ENCODE measurements around the gene GNL1.

- no peak for TF ChIP-seq POLR2A (IDR thresholded peaks at IDR 0.05; ENCODE audit: low read length)
- no peak for TF ChIP-seq GATA1 (IDR thresholded peaks at IDR 0.05; ENCODE audit: low read depth, low read length)
Observed at GRCh38 chr6:30548375-30548774, 7.9 kb downstream of the GNL1 start.
